LNCAP (cell line): ENCODE results near the gene ZMPSTE24.
A peak's percentile ranks its signal among the peaks of the same experiment; 100 is the strongest.

Experiments
- CTCF ChIP-seq: fragments of 450-650 bp; IDR thresholded peaks from 2 replicates; pipeline ENCODE4 v1.5.1; 2017; ENCODE audit warnings: mild to moderate bottlenecking

Gene ZMPSTE24

GRCh38 chr1:40301541-40302299, 43.7 kb downstream of the ZMPSTE24 start:
- TF ChIP-seq CTCF = no peak

GRCh38 chr1:40302475-40302874, 44.4 kb downstream of the ZMPSTE24 start:
- no peak for TF ChIP-seq CTCF

- TF ChIP-seq CTCF = no peak
Observed at GRCh38 chr1:40303051-40303771, 45.2 kb downstream of the ZMPSTE24 start.

GRCh38 chr1:40303790-40304189, 45.8 kb downstream of the ZMPSTE24 start:
- TF ChIP-seq CTCF = no peak

- peak; percentile 71 for TF ChIP-seq CTCF
Observed at GRCh38 chr1:40305451-40305850, 47.4 kb downstream of the ZMPSTE24 start.

- TF ChIP-seq CTCF = 0 out of 2 replicates have a peak, but pooled peaks have one; percentile 25
Observed at GRCh38 chr1:40305871-40306270, 47.8 kb downstream of the ZMPSTE24 start.

GRCh38 chr1:40306296-40306695, 48.3 kb downstream of the ZMPSTE24 start:
- no peak for TF ChIP-seq CTCF
